BLaER1 (cell line): Measurements from ENCODE around the gene HJURP.
"Not testable (repeated sequence)": the region's sequence is repeated elsewhere in the genome, so short reads cannot be mapped to it uniquely, and the experiment has no call there.

Experiments
- H3K27ac ChIP-seq: shearing (Covaris generic); formaldehyde crosslinking; 2 replicates; pipeline ENCODE4 v1.8.1; 2022
- H3K27me3 ChIP-seq: shearing (Covaris generic); formaldehyde crosslinking; 2 replicates; pipeline ENCODE4 v1.8.1; 2022
- H3K36me3 ChIP-seq: shearing (Covaris generic); formaldehyde crosslinking; 2 replicates; pipeline ENCODE4 v1.8.1; 2022
- H3K4me1 ChIP-seq: shearing (Covaris generic); formaldehyde crosslinking; 2 replicates; pipeline ENCODE4 v1.8.1; 2022
- H3K4me2 ChIP-seq: shearing (Covaris generic); formaldehyde crosslinking; 2 replicates; pipeline ENCODE4 v1.8.1; 2022
- H3K4me3 ChIP-seq: shearing (Covaris generic); formaldehyde crosslinking; 2 replicates; pipeline ENCODE4 v1.8.1; 2022
- H3K9ac ChIP-seq: shearing (Covaris generic); formaldehyde crosslinking; 2 replicates; pipeline ENCODE4 v1.8.1; 2022
- H3K9me3 ChIP-seq: shearing (Covaris generic); formaldehyde crosslinking; 2 replicates; pipeline ENCODE4 v1.8.1; 2022
- H4K20me1 ChIP-seq: shearing (Covaris generic); formaldehyde crosslinking; 2 replicates; pipeline ENCODE4 v1.8.1; 2022
- Cebpa-rat ChIP-seq: shearing (Covaris generic); IDR thresholded peaks from 2 replicates; pipeline ENCODE4 v1.8.1; 2022

HJURP gene, protein sequence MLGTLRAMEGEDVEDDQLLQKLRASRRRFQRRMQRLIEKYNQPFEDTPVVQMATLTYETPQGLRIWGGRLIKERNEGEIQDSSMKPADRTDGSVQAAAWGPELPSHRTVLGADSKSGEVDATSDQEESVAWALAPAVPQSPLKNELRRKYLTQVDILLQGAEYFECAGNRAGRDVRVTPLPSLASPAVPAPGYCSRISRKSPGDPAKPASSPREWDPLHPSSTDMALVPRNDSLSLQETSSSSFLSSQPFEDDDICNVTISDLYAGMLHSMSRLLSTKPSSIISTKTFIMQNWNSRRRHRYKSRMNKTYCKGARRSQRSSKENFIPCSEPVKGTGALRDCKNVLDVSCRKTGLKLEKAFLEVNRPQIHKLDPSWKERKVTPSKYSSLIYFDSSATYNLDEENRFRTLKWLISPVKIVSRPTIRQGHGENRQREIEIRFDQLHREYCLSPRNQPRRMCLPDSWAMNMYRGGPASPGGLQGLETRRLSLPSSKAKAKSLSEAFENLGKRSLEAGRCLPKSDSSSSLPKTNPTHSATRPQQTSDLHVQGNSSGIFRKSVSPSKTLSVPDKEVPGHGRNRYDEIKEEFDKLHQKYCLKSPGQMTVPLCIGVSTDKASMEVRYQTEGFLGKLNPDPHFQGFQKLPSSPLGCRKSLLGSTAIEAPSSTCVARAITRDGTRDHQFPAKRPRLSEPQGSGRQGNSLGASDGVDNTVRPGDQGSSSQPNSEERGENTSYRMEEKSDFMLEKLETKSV

DNA sequence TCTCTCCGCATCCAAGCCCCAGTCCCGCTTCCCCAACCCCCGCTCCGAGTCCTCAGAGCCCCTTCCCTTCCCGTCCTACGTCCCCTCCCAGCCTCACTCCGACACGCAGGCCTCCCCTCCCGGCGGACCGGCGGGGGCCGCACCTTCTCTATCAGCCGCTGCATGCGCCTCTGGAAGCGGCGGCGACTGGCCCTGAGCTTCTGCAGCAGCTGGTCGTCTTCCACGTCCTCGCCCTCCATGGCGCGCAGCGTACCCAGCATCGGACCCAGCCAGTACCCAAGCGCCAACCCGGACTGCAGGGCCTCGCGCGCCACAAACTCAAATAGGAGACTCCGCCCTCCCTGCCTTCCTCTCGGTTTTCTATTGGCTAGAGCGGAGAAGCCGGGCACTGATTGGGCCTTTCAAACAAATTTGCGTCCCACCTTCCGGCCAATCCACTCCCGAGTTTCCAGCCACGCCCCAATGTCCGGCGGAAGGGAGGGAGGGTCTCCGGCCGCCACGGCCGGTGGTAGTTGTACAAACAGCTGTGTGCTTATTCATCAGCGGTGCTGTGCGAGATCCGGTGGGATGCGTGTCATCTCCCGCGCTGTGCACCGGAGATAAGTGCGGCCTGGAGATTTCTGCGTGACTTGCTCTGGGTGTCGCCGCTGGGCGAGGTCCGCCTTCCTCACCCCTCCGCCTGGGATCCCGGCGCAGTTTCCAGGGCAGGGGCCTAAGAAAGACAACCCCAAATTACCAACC lies at the start of gene HJURP:
TSS of gene HJURP (minus strand) at position 295 of the 741 bp plus-strand sequence. CDS start at position 260, 35 bp downstream.
- no peak for TF ChIP-seq Cebpa-rat
- Histone ChIP-seq H3K27ac (peak within 1 kb of the TSS; percentile 91), H3K4me3 (peak within 1 kb of the TSS; percentile 85), H3K4me1 (peaks cover 41% of the 10 kb centered on the region), H3K36me3 (peaks cover 31% of the 10 kb centered on the region), H4K20me1 (peaks cover 34% of the 10 kb centered on the region), H3K9ac (peak within 1 kb of the TSS; percentile 91), H3K27me3 (no peaks in the 10 kb centered on the region), H3K4me2 (peak within 1 kb of the TSS; percentile 95), H3K9me3 (no peaks in the 10 kb centered on the region; the same call in 1 of the 2 replicates)

DNA sequence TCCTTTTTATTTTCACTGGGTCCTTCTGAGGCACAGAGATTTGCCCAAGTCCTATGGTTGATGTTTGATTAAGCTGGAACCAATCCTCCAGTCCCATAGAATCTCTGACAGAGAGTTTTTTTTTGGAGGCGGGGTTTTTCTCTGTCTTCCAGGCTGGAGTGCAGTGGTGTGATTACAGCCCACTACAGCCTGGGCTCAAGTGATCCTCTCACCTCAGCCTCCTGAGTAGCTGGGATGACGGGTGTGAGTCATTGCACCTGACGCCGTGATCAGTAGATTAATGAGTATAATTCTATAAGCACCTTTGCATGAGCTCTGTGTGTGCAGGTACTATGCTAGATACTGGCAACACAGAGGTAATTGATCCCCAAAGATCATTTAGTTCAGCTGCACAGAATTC lies 47.5 kb upstream of the HJURP start:
- Histone ChIP-seq H3K27me3 (no peaks in the 10 kb centered on the region), H3K4me3 (no peak overlapping the region), H3K9ac (no peak overlapping the region), H3K4me1 (no peaks in the 10 kb centered on the region), H3K9me3 (no peaks in the 10 kb centered on the region), H4K20me1 (no peaks in the 10 kb centered on the region), H3K27ac (no peak overlapping the region), H3K36me3 (no peaks in the 10 kb centered on the region), H3K4me2 (no peak overlapping the region)
- no peak for TF ChIP-seq Cebpa-rat

DNA sequence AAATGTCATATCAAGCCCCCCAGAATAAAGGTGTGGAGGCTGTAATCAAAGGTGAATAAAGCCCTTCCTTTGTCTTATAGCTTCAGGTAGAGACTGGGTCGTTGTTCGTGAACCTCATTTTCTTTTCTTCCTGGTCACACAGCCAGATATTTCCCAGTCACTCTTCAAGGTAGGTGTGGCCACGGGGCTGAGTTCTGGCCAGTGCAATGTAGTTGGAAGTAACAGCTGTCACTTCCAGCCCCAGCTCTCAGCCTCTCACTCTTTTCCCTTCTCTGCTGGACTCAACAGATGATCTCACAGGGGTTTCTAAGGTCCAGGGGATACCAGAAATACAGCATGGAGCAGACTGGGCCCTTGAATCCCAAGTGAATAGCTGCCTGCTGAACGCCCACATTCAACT lies 47.0 kb upstream of the HJURP start:
- no peaks in the 10 kb centered on the region for H3K36me3 ChIP-seq
- no peak overlapping the region for H3K9ac ChIP-seq
- H3K9me3 ChIP-seq: no peaks in the 10 kb centered on the region
- H3K27ac ChIP-seq: no peak overlapping the region
- TF ChIP-seq Cebpa-rat: no peak
- no peaks in the 10 kb centered on the region for H3K4me1 ChIP-seq
- H4K20me1 ChIP-seq: no peaks in the 10 kb centered on the region
- H3K4me2 ChIP-seq: no peak overlapping the region
- H3K4me3 ChIP-seq: no peak overlapping the region
- no peaks in the 10 kb centered on the region for H3K27me3 ChIP-seq

DNA sequence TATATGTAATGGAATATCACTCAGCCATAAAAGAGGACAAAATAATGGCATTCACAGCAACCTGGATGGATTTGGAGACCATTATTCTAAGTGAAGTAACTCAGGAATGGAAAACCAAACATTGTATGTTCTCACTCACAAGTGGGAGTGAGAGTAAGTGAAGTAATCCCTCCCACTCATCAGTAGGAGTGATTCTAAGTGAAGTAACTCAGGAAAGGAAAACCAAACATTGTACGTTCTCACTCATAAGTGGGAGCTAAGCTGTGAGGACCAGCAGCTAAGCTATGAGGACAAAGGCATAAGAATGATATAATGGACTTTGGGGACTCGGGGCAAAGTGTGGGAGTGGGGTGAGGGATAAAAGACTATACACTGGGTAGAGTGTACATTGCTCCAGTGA lies 41.9 kb upstream of the HJURP start:
- H3K27ac ChIP-seq, H3K9me3 ChIP-seq, H4K20me1 ChIP-seq, H3K9ac ChIP-seq, H3K4me2 ChIP-seq, H3K36me3 ChIP-seq, H3K4me1 ChIP-seq, H3K27me3 ChIP-seq, H3K4me3 ChIP-seq: not testable (repeated sequence)

DNA sequence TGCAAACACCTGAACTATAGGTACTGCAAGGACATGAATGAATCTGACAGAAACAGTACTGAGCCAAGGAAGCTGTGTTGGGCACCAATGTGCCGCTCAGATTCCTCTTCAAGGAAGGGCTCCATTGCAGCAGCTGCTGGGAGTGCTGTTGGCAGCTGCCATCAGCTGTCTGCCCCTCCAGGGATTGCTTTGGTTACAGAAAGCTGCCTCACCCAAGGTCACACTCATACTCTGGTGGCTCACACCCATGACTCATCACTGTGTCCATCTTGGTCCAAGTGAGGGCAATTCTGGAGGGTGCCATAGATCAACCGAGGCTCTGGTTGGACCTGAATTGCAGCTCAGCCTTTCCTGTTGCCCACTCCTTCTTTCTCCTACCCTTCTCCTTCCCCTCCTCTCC lies 38.5 kb upstream of the HJURP start:
- Histone ChIP-seq H3K4me1 (peaks cover 12% of the 10 kb centered on the region), H3K27ac (no peak overlapping the region), H3K4me3 (no peak overlapping the region), H3K36me3 (no peaks in the 10 kb centered on the region), H4K20me1 (no peaks in the 10 kb centered on the region), H3K4me2 (no peak overlapping the region), H3K27me3 (no peaks in the 10 kb centered on the region), H3K9ac (no peak overlapping the region), H3K9me3 (no peaks in the 10 kb centered on the region)
- TF ChIP-seq Cebpa-rat: no peak

DNA sequence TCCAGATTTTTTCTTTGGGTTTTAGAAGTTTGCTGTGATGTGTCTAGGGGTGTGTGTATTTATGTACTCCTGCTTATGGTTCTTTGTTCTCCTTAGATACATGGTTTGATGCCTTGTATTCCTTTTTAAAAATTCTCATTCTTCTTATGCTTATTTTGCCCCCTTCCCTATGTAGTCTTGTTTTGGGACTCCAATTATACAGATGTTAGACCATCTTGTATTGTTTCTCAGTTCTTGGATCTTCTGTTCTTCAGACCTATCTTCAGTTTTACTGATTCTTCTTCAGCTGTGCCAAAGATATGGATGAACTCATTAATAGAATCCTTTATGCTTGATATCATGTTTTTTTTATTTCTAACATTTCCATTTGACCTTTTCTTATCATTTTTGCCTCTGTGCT lies 28.0 kb upstream of the HJURP start:
- Histone ChIP-seq H3K9me3 (peaks cover 22% of the 10 kb centered on the region), H3K27me3 (no peaks in the 10 kb centered on the region), H3K4me2 (no peak overlapping the region), H3K36me3 (no peaks in the 10 kb centered on the region), H4K20me1 (no peaks in the 10 kb centered on the region), H3K27ac (no peak overlapping the region), H3K9ac (no peak overlapping the region), H3K4me1 (no peaks in the 10 kb centered on the region), H3K4me3 (no peak overlapping the region)
- no peak for TF ChIP-seq Cebpa-rat

DNA sequence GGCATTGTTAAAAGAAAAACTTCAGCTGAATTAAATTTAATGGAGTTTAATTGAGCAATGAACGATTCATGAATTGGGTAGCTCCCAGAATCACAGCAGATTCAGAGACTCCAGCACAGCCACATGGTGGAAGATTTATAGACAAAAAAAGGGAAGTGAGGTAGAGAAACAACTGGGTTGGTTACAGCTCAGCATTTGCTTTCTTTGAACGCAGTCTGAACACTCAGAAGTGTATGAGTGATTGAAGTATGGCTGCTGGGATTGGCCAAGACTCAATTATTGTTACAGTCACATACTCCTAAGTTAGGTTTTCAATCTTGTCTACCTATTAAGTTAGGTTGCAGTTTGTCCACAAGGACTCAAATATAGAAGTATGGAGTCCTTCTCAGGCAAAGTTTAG lies 17.8 kb upstream of the HJURP start:
- H3K27me3 ChIP-seq, H3K36me3 ChIP-seq, H3K4me3 ChIP-seq, H3K27ac ChIP-seq, H3K9me3 ChIP-seq, H3K4me1 ChIP-seq, H3K9ac ChIP-seq, H4K20me1 ChIP-seq, H3K4me2 ChIP-seq: not testable (repeated sequence)

DNA sequence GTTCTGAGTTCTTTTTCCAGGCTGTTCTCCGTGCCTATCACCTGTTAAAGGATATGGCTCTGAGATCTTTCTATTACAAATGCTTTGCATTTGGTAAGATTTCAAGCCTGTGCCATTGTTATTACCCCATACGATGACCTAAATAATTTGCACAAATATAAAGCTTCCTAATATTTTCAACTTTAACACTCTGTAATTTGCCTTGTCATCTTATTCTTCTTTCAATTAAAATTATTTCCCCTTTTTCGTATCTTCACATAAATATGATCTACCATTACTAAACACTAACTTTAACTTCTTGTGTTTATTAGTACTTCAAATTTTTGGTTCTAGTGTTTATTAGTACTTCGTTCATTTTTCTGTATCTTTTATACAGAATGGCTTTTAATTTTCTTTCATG lies 17.1 kb upstream of the HJURP start:
- Histone ChIP-seq H3K4me3 (no peak overlapping the region), H3K4me1 (no peaks in the 10 kb centered on the region), H3K27me3 (no peaks in the 10 kb centered on the region), H3K36me3 (no peaks in the 10 kb centered on the region), H3K9me3 (peaks cover 5% of the 10 kb centered on the region), H4K20me1 (no peaks in the 10 kb centered on the region), H3K27ac (no peak overlapping the region), H3K9ac (no peak overlapping the region), H3K4me2 (no peak overlapping the region)
- TF ChIP-seq Cebpa-rat: no peak

DNA sequence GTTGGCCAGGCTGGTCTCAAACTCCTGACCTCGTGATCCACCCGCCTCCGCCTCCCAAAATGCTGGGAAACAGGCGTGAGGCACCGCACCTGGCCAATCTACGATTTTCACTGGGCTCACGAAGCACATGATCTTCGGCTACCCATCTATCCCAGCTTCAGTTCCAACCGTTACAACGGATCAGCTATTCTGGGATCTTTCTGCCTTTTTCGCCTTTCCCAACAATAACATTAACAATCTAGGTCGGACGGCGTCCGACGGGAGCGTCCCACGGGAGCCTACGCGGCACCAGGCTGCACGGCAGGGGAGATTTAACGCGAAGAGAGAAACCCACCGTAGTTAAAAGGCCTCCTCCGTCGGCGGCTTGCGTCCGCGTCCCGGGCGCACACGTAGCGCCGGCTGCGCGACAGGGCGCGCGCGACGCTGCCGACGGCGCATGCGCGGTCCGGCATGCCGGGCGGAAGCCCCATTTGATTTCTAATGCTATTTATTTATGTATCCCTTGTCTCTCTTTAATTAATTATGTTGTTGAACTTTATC lies 13.7 kb upstream of the HJURP start, which contains the start of gene MSL3B:
TSS of gene MSL3B (minus strand) at position 394 of the 540 bp plus-strand sequence.
- no peak for TF ChIP-seq Cebpa-rat
- Histone ChIP-seq H3K4me3 (no peak within 1 kb of the TSS), H3K27me3 (no peaks in the 10 kb centered on the region), H4K20me1 (no peaks in the 10 kb centered on the region), H3K36me3 (no peaks in the 10 kb centered on the region), H3K27ac (no peak within 1 kb of the TSS), H3K9me3 (peaks cover 5% of the 10 kb centered on the region), H3K4me2 (no peak within 1 kb of the TSS), H3K9ac (no peak within 1 kb of the TSS), H3K4me1 (no peaks in the 10 kb centered on the region)
